Natural killer cell (primary cell): ENCODE data around the gene TRIM41. TPM values are rescaled to one million over a fixed set of nuclear protein-coding genes. Genes with fewer than 3 reads are reported as not detected.
"Not testable (repeated sequence)": the region's sequence is repeated elsewhere in the genome, so short reads cannot be mapped to it uniquely, and the experiment has no call there.

ENCODE experiments used
- ATAC-seq, 3 donors: fragments of 150-1000 bp in 2 of 3; fragments of 200-7000 bp in 1 of 3; cut with Tn5 transposase; 1 replicate in 1 of 3; 2 replicates in 2 of 3; pipeline ENCODE4 v1.10.0; 2021; ENCODE audit warnings: mild to moderate bottlenecking in 2 of 3, moderate library complexity in 2 of 3
- DNase-seq, 2 donors: peaks; one replicate each; pipeline versions ENCODE4 v3.0.0 to v3.0.0-alpha.2; 2013 to 2021; ENCODE audit warnings: mixed read lengths in 1 of 2
- H3K27ac ChIP-seq: one replicate; pipeline ENCODE4 v1.5.1; 2013; ENCODE audit warnings: mild to moderate bottlenecking, low read length
- H3K27me3 ChIP-seq: one replicate; pipeline ENCODE4 v1.6.1; 2013; ENCODE audit warnings: low read length; ENCODE audit not compliant: control insufficient read depth, insufficient read depth
- H3K36me3 ChIP-seq: one replicate; pipeline ENCODE4 v1.6.1; 2013; ENCODE audit warnings: low read length; ENCODE audit not compliant: control insufficient read depth, insufficient read depth
- H3K4me1 ChIP-seq: one replicate; pipeline ENCODE4 v1.6.1; 2013; ENCODE audit warnings: low read length; ENCODE audit not compliant: control insufficient read depth, insufficient read depth
- H3K4me3 ChIP-seq: one replicate; pipeline ENCODE4 v1.5.1; 2013; ENCODE audit warnings: low read length
- H3K9me3 ChIP-seq: one replicate; pipeline ENCODE4 v1.6.1; 2013; ENCODE audit warnings: low read length; ENCODE audit not compliant: control insufficient read depth, insufficient read depth
- H3K27ac Mint-ChIP-seq, 2 donors: one replicate each; pipeline ENCODE4 v1.8.0; 2022; ENCODE audit warnings: mild to moderate bottlenecking in 2 of 2, mixed read lengths in 2 of 2, moderate library complexity in 1 of 2
- H3K27me3 Mint-ChIP-seq, 2 donors: one replicate each; pipeline ENCODE4 v1.8.0; 2022; ENCODE audit warnings: low read depth in 2 of 2, mixed read lengths in 2 of 2
- H3K36me3 Mint-ChIP-seq: one replicate; pipeline ENCODE4 v1.8.0; 2022; ENCODE audit warnings: mixed read lengths
- H3K4me1 Mint-ChIP-seq, 2 donors: one replicate each; pipeline ENCODE4 v1.8.0; 2022; ENCODE audit warnings: mixed read lengths in 2 of 2
- H3K4me3 Mint-ChIP-seq: one replicate; pipeline ENCODE4 v1.8.0; 2022; ENCODE audit warnings: mild to moderate bottlenecking, moderate library complexity, mixed read lengths
- H3K9me3 Mint-ChIP-seq, 2 donors: one replicate each; pipeline ENCODE4 v1.8.0; 2022; ENCODE audit warnings: mixed read lengths in 2 of 2
- WGBS: methylation state at CpG from one replicate; pipeline ENCODE4 v1.1.7; 2013; ENCODE audit warnings: missing lambda C conversion rate; ENCODE audit not compliant: insufficient coverage; 5-methylcytosine and 5-hydroxymethylcytosine counted together
- intact Hi-C: fragments of 100-400 bp; cut with micrococcal nuclease; formaldehyde crosslinking; loops from one replicate; pipeline ENCODE4 v1.14.2; 2022
- total RNA-seq, 4 donors: library from RNA; stranded (reverse); fragments of 120-200 nt in 1 of 4; gene quantifications; one replicate each; pipeline versions ENCODE4 v1.2.3 to v1.2.4, GENCODE V29; 2013 to 2022
- TF ChIP-seq, protein P1 (sequence below): fragments of 200-600 bp; IDR thresholded peaks from one replicate; pipeline ENCODE4 v1.8.0; 2022; ENCODE audit warnings: antibody characterized with exemption

TRIM41 gene
- total RNA-seq, 3 donors from 2014 or later (not counting 1 experiment from before 2014, with no cell fraction given), result 33.4 to 41.6 (median 36.0) TPM

DNA sequence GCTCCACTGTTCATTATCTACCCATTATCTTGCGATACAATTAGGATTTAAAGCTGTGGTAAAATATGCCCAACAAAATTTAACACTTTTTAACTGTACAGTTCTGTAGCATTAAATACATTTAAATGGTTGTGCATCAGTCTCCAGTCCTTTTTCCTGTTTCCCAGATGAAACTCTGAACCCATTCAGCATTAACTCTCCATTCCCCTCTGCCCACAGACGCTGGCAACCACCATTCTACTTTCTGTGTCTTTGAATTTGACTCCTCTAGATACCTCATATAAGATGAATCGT, 15.2 kb upstream of the TRIM41 start:
- Mint-ChIP-seq H3K4me1 (peaks cover 33 to 48% of the 10 kb centered on the region in 2 donors), H3K27me3 (peaks cover 24 to 26% of the 10 kb centered on the region in 2 donors), H3K27ac (peak overlapping the region; percentile 91 to 99), H3K36me3 (peaks cover 9% of the 10 kb centered on the region), H3K9me3 (no peaks in the 10 kb centered on the region), H3K4me3 (peak overlapping the region; percentile 99)
- ATAC-seq (no peak), DNase-seq (no peak)
- Histone ChIP-seq H3K27me3 (peaks cover 10% of the 10 kb centered on the region), H3K36me3 (no peaks in the 10 kb centered on the region), H3K9me3 (no peaks in the 10 kb centered on the region), H3K4me3 (no peak overlapping the region), H3K27ac (no peak overlapping the region), H3K4me1 (peaks cover 38% of the 10 kb centered on the region)
- intact Hi-C loops, result loop anchor here (1.0 kb wide), 4 partner anchors 10 to 35 kb away; no protein-coding TSS in a partner anchor
- TF ChIP-seq, protein P1, sequence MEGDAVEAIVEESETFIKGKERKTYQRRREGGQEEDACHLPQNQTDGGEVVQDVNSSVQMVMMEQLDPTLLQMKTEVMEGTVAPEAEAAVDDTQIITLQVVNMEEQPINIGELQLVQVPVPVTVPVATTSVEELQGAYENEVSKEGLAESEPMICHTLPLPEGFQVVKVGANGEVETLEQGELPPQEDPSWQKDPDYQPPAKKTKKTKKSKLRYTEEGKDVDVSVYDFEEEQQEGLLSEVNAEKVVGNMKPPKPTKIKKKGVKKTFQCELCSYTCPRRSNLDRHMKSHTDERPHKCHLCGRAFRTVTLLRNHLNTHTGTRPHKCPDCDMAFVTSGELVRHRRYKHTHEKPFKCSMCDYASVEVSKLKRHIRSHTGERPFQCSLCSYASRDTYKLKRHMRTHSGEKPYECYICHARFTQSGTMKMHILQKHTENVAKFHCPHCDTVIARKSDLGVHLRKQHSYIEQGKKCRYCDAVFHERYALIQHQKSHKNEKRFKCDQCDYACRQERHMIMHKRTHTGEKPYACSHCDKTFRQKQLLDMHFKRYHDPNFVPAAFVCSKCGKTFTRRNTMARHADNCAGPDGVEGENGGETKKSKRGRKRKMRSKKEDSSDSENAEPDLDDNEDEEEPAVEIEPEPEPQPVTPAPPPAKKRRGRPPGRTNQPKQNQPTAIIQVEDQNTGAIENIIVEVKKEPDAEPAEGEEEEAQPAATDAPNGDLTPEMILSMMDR, result no peak
- WGBS, result 44% methylated on average over 3 of the region's 3 CpGs

DNA sequence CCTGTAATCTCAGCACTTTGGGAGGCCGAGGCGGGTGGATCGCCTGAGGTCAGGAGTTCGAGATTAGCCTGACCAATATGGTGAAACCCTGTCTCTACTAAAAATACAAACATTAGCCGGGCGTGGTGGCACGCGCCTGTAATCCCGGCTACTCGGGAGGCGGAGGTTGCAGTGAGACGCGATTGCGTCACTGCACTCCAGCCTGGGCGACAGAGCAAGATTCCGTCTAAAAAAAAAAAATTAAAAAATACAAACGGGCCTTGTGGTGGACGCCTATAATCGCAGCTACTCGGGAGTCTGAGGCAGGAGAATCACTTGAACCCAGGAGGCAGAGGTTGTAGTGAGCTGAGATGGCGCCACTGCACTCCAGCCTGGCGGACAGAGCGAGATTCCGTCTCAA, 14.1 kb upstream of the TRIM41 start:
- H3K27ac Mint-ChIP-seq, H3K36me3 ChIP-seq, intact Hi-C loops, H3K27me3 ChIP-seq, H3K9me3 ChIP-seq, H3K36me3 Mint-ChIP-seq, H3K9me3 Mint-ChIP-seq, DNase-seq, H3K4me3 Mint-ChIP-seq, H3K4me3 ChIP-seq, ATAC-seq, H3K27ac ChIP-seq: not testable (repeated sequence)
- Mint-ChIP-seq H3K27me3 (peaks cover 19 to 26% of the 10 kb centered on the region in 2 donors), H3K4me1 (peaks cover 33 to 40% of the 10 kb centered on the region in 2 donors)
- 88% methylated on average over 24 of the region's 24 CpGs for WGBS
- peaks cover 31% of the 10 kb centered on the region for H3K4me1 ChIP-seq

DNA sequence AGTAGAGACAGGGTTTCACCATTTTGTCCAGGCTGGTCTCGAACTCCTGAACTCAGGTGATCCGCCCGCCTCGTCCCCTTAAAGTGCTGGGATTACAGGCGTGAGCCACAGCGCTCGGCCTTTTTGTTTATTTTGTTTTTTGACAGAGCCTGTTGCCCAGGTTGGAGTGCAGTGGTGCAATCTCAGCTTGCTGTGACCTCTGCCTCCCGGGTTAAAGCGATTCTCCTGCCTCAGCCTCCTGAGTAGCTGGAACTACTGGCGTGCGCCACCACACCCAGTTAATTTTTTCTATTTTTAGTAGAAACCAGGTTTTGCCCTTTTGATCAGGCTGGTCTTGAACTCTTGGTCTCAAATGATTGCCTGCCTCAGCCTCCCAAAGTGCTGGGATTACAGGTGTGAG, 12.9 kb upstream of the TRIM41 start:
- DNase-seq, H3K27ac ChIP-seq, intact Hi-C loops, H3K27me3 ChIP-seq, H3K9me3 ChIP-seq, H3K4me3 Mint-ChIP-seq, H3K27ac Mint-ChIP-seq, ATAC-seq, H3K4me3 ChIP-seq, H3K36me3 Mint-ChIP-seq, H3K9me3 Mint-ChIP-seq, H3K36me3 ChIP-seq: not testable (repeated sequence)
- Mint-ChIP-seq H3K4me1 (peaks cover 33% of the 10 kb centered on the region in 2 donors), H3K27me3 (peaks cover 16 to 26% of the 10 kb centered on the region in 2 donors)
- peaks cover 25% of the 10 kb centered on the region for H3K4me1 ChIP-seq
- WGBS, result 91% methylated on average over 11 of the region's 11 CpGs

DNA sequence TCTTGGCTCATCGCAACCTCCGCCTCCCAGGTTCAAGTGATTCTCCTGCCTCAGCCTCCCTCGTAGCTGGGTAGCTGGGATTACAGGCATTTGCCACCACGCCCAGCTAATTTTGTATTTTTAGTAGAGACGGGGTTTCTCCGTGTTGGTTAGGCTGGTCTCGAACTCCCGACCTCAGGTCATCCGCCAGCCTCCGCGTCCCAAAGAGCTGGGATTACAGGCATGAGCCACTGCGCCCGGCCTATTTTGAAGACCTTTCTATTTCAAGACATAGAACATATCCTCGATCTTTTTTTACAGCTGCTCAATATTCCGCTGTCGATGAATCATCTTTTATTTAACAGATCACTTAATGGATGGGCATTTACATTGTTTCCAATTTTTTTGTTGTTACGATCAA, 12.4 kb upstream of the TRIM41 start:
- DNase-seq, H3K27ac Mint-ChIP-seq, H3K36me3 ChIP-seq, H3K4me3 Mint-ChIP-seq, intact Hi-C loops, H3K9me3 Mint-ChIP-seq, H3K27ac ChIP-seq, H3K9me3 ChIP-seq, H3K27me3 ChIP-seq, H3K36me3 Mint-ChIP-seq, H3K4me3 ChIP-seq, ATAC-seq: not testable (repeated sequence)
- 88% methylated on average over 16 of the region's 17 CpGs for WGBS
- H3K27me3 Mint-ChIP-seq, result peaks cover 12 to 23% of the 10 kb centered on the region in 2 donors
- peaks cover 28% of the 10 kb centered on the region in 2 donors for H3K4me1 Mint-ChIP-seq
- H3K4me1 ChIP-seq, result peaks cover 20% of the 10 kb centered on the region

DNA sequence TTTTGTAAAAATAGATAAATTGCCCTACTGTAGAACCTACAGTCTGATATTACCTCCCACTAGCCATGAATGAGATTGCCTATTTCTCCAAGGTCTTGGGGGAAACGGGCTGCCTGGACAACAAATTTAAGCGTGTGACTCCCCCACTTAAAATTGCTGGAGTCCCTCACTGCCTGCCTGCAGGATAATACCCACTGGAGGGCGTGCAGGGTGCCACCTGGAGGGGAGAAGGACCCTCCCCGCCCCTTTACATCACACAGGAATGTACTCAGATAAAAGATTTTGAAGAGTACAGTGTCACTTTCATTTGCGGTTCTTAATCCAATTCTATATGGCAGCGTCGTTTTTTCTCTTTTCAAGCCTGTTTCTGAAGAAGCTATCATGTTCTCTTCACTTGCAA, 11.9 kb upstream of the TRIM41 start:
- H3K4me3 Mint-ChIP-seq, result no peak overlapping the region
- WGBS, result 55% methylated on average over 6 of the region's 7 CpGs
- H3K4me1 Mint-ChIP-seq, result peaks cover 25% of the 10 kb centered on the region in 2 donors
- no peak for ATAC-seq
- H3K27me3 Mint-ChIP-seq, result peaks cover 7 to 18% of the 10 kb centered on the region in 2 donors
- intact Hi-C loops, result no loop called here
- peak in 1 of 2 donors; percentile 49 for DNase-seq
- peaks cover 19% of the 10 kb centered on the region for H3K4me1 ChIP-seq
- no peak overlapping the region for H3K27ac ChIP-seq
- no peak overlapping the region for H3K27ac Mint-ChIP-seq
- H3K36me3 Mint-ChIP-seq, result peaks cover 7% of the 10 kb centered on the region
- TF ChIP-seq, protein P1, result no peak
- H3K9me3 Mint-ChIP-seq, result no peaks in the 10 kb centered on the region
- no peaks in the 10 kb centered on the region for H3K36me3 ChIP-seq
- no peaks in the 10 kb centered on the region for H3K9me3 ChIP-seq
- H3K4me3 ChIP-seq, result no peak overlapping the region
- peaks cover under 1% of the 10 kb centered on the region for H3K27me3 ChIP-seq
